Spleen (tissue), 11 donors: ENCODE results near the gene COL9A1. TPM values are rescaled to one million over a fixed set of nuclear protein-coding genes. Genes with fewer than 3 reads are reported as not detected.

Experiments used
- DNase-seq: peaks from one replicate; pipeline ENCODE4 v3.0.0-alpha.2; 2020
- H3K27ac ChIP-seq, 8 donors: fragments of 200-600 bp; sonication (generic) in 7 of 8; 1 replicate in 4 of 8; 2 replicates in 4 of 8; pipeline versions ENCODE4 v1.5.0 to v1.8.0; 2016 to 2021; ENCODE audit warnings: inconsistent platforms in 4 of 8, mild to moderate bottlenecking in 4 of 8, moderate library complexity in 1 of 8
- H3K27me3 ChIP-seq, 7 donors: fragments of 200-600 bp; sonication (generic) in 6 of 7; replicated peaks in 1 of 7; 1 replicate in 4 of 7; 2 replicates in 3 of 7; pipeline versions ENCODE4 v1.5.0 to v1.8.0; 2016 to 2021; ENCODE audit warnings: inconsistent platforms in 3 of 7, mild to moderate bottlenecking in 1 of 7
- H3K36me3 ChIP-seq, 6 donors: fragments of 200-600 bp; sonication (generic) in 5 of 6; 1 replicate in 4 of 6; 2 replicates in 2 of 6; pipeline versions ENCODE4 v1.5.0 to v1.8.0; 2016 to 2021; ENCODE audit warnings: inconsistent platforms in 2 of 6
- H3K4me1 ChIP-seq, 6 donors: fragments of 200-600 bp; sonication (generic) in 5 of 6; 1 replicate in 3 of 6; 2 replicates in 3 of 6; pipeline versions ENCODE4 v1.5.0 to v1.8.0; 2016 to 2021; ENCODE audit warnings: inconsistent platforms in 3 of 6
- H3K4me3 ChIP-seq, 8 donors: fragments of 200-600 bp; sonication (generic) in 7 of 8; 1 replicate in 4 of 8; 2 replicates in 4 of 8; pipeline versions ENCODE4 v1.5.0 to v1.8.0; 2016 to 2021; ENCODE audit warnings: inconsistent platforms in 4 of 8, mild to moderate bottlenecking in 4 of 8, moderate library complexity in 2 of 8
- H3K9me3 ChIP-seq, 8 donors: fragments of 200-600 bp; sonication (generic) in 7 of 8; 1 replicate in 4 of 8; 2 replicates in 4 of 8; pipeline versions ENCODE4 v1.5.0 to v1.8.0; 2016 to 2021; ENCODE audit warnings: inconsistent platforms in 4 of 8
- CTCF ChIP-seq, 11 experiments: fragments of 200-600 bp in 7 of 11; fragments of 450-650 bp in 4 of 11; sonication (generic) in 4 of 11; IDR thresholded peaks in 8 of 11; conservative IDR thresholded peaks in 3 of 11; 1 replicate in 7 of 11; 2 replicates in 4 of 11; pipeline versions ENCODE4 v1.4.0 to v1.8.0; 2016 to 2021; ENCODE audit warnings: antibody characterized with exemption in 11 of 11, inconsistent platforms in 4 of 11, mild to moderate bottlenecking in 1 of 11
- POLR2A ChIP-seq, 3 donors: fragments of 450-650 bp; IDR thresholded peaks; one replicate each; pipeline ENCODE4 v1.5.1; 2017; ENCODE audit warnings: antibody characterized with exemption in 3 of 3, mild to moderate bottlenecking in 1 of 3
- POLR2AphosphoS5 ChIP-seq, 3 donors: sonication (generic); formaldehyde crosslinking; IDR thresholded peaks; one replicate each; pipeline ENCODE4 v1.5.1; 2017; ENCODE audit warnings: antibody characterized with exemption in 3 of 3
- WGBS, 5 donors: extraction: QIAGEN DNeasy Blood & Tissue Kit in 3 of 5; methylation state at CpG; one replicate each; pipeline versions ENCODE4 v1.1.5 to v1.1.7; 2013 to 2018; 5-methylcytosine and 5-hydroxymethylcytosine counted together
- intact Hi-C: fragments of 100-400 bp; cut with DNase I; formaldehyde crosslinking; loops from one replicate; pipeline ENCODE4 v1.15.0; 2023; ENCODE audit warnings: low total_unique reads
- polyA plus RNA-seq, 3 donors: library from polyadenylated mRNA; stranded (reverse); fragments of 200-250 nt; gene quantifications; one replicate each; pipeline ENCODE4 v1.2.1, GENCODE V29; 2013
- total RNA-seq, 7 donors: library from RNA; depleted of rRNA in 3 of 7; stranded (reverse); fragments of >200 nt in 3 of 7; fragmentation: NEBNext Ultra II Directional in 4 of 7; extraction: Animal tissue kit (Norgen Biotek cat#: 25700) in 4 of 7; gene quantifications; one replicate each; pipeline versions ENCODE4 v1.1.0 to v1.2.1, GENCODE V29; 2016 to 2021
- donor health status: healthy with polysubstance abuse.
- donor health status: DM: no; HTN: no; CAD: no; lungs with moderate emphysema.
- donor health status: DM: no; HTN: no; CAD: no.
- donor health status: Bipolar disorder and iron deficiency.
- donor health status: healthy.
- donor health status: DM: no; HTN: no; CAD: no.
- donor health status: DM: yes; HTN: yes; CAD: no.

The COL9A1 gene
- total and polyA plus RNA-seq, 10 donors: 0.06 to 0.07 (median 0.06) TPM; not detected in 7

GRCh38 chr6:70289299-70289698 lies 13.6 kb downstream of the COL9A1 start:
- WGBS, 5 donors: 18 to 41% (median 30%) methylated on average over 2 of the region's 2 CpGs
- intact Hi-C loops: no loop called here
- no peaks in the 10 kb centered on the region for H3K4me1 ChIP-seq
- H3K36me3 ChIP-seq: no peaks in the 10 kb centered on the region
- no peak for DNase-seq
- no peak for TF ChIP-seq CTCF (IDR thresholded peaks at IDR 0.05 in 8 of 11, conservative IDR thresholded peaks at IDR 0.05 in 3 of 11)
- no peak for TF ChIP-seq POLR2A (IDR thresholded peaks at IDR 0.05)
- no peak for TF ChIP-seq POLR2AphosphoS5 (IDR thresholded peaks at IDR 0.05)
- no peak overlapping the region for H3K4me3 ChIP-seq
- peaks cover 0 to 17% (median 4%) of the 10 kb centered on the region in 7 donors for H3K27me3 ChIP-seq
- no peak overlapping the region for H3K27ac ChIP-seq
- H3K9me3 ChIP-seq: no peaks in the 10 kb centered on the region

GRCh38 chr6:70286905-70287304 lies 16.0 kb downstream of the COL9A1 start:
- Histone ChIP-seq H3K27ac (no peak overlapping the region), H3K27me3 (peaks cover 2 to 39% (median 27%) of the 10 kb centered on the region in 7 donors), H3K36me3 (no peaks in the 10 kb centered on the region), H3K4me3 (no peak overlapping the region), H3K9me3 (no peaks in the 10 kb centered on the region), H3K4me1 (peaks cover 0 to 14% (median 9%) of the 10 kb centered on the region in 6 donors)
- TF ChIP-seq POLR2A (IDR thresholded peaks at IDR 0.05) (no peak), POLR2AphosphoS5 (IDR thresholded peaks at IDR 0.05) (no peak), CTCF (IDR thresholded peaks at IDR 0.05 in 8 of 11, conservative IDR thresholded peaks at IDR 0.05 in 3 of 11) (no peak)
- 64 to 80% (median 79%) methylated on average over 5 of the region's 5 CpGs for WGBS, 5 donors
- intact Hi-C loops: no loop called here
- DNase-seq: no peak

- TF ChIP-seq POLR2AphosphoS5 (IDR thresholded peaks at IDR 0.05) (no peak), POLR2A (IDR thresholded peaks at IDR 0.05) (no peak), CTCF (IDR thresholded peaks at IDR 0.05 in 8 of 11, conservative IDR thresholded peaks at IDR 0.05 in 3 of 11) (no peak)
- peaks cover 0 to 14% (median 9%) of the 10 kb centered on the region in 6 donors for H3K4me1 ChIP-seq
Measured at GRCh38 chr6:70285201-70285600, 17.7 kb downstream of the COL9A1 start.

GRCh38 chr6:70282919-70283461 lies 19.9 kb downstream of the COL9A1 start:
- Histone ChIP-seq H3K9me3 (no peaks in the 10 kb centered on the region), H3K36me3 (no peaks in the 10 kb centered on the region), H3K27ac (no peak overlapping the region), H3K4me3 (peak overlapping the region in 2 of 8 donors; percentile 7 to 32), H3K27me3 (peaks cover 2 to 61% (median 33%) of the 10 kb centered on the region in 7 donors), H3K4me1 (peaks cover 0 to 14% (median 9%) of the 10 kb centered on the region in 6 donors)
- TF ChIP-seq POLR2AphosphoS5 (IDR thresholded peaks at IDR 0.05): no peak
- TF ChIP-seq POLR2A (IDR thresholded peaks at IDR 0.05): no peak
- TF ChIP-seq CTCF (IDR thresholded peaks at IDR 0.05 in 8 of 11, conservative IDR thresholded peaks at IDR 0.05 in 3 of 11): no peak
- intact Hi-C loops: no loop called here
- 3 to 11% (median 4%) methylated on average over 28 to 31 of the region's 31 CpGs for WGBS, 5 donors
- DNase-seq: peak; percentile 62

More at GRCh38 chr6:70285201-70285600, 17.7 kb downstream of the COL9A1 start:
- H3K9me3 ChIP-seq: no peaks in the 10 kb centered on the region
- no peaks in the 10 kb centered on the region for H3K36me3 ChIP-seq
- WGBS, 5 donors: 78 to 90% (median 89%) methylated on average over 4 of the region's 4 CpGs
- intact Hi-C loops: no loop called here
- peaks cover 2 to 56% (median 33%) of the 10 kb centered on the region in 7 donors for H3K27me3 ChIP-seq
- H3K4me3 ChIP-seq: no peak overlapping the region
- no peak overlapping the region for H3K27ac ChIP-seq
- DNase-seq: no peak
